IPS DF 4.7 (cell line): Measurements from ENCODE around the gene NUDT8.
"Not testable (repeated sequence)": the region's sequence is repeated elsewhere in the genome, so short reads cannot be mapped to it uniquely, and the experiment has no call there.

ENCODE experiments used
- DNase-seq: peaks from one replicate; pipeline ENCODE4 v3.0.0-alpha.2; 2013; ENCODE audit warnings: low spot score; ENCODE audit errors: extremely low read depth

NUDT8 gene

DNA sequence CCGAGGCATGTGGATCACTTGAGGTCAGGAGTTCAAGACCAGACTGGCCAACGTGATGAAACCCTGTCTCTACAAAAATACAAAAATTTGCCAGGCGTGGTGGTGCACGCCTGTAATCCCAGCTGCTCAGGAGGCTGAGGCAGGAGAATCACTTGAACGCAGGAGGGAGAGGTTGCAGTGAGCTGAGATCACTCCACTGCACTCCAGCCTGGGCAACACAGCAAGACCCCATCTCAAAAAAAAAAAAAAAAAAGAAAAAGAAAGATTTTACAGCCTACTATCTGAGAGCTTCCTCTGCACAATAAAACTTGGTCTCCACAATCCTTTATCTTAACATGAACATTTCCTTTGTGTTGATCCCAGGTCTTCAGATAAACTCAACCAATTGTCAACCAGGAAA, 31.0 kb upstream of the NUDT8 start:
- DNase-seq = not testable (repeated sequence)

GRCh38 chr11:67659651-67660165, 30.0 kb upstream of the NUDT8 start:
- DNase-seq = not testable (repeated sequence)

DNA sequence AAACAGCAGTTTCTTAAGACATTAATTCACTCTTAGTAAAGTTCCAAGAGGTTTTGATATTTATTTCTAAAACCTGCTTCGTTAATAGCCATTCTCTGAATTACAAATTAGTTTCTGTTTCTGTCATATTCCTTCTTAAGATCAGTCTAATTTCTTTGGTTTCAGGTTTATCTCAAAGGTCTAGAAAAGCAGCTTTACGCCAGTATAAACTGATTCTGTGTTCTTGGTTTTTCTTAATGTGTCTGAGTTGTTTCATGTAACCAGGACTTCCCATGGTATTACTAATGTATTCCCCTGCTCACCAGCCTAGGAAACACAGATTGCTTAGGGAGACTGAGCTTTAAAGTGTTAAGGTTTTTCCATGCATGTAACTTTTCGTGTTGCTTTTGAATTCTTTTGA, 27.6 kb upstream of the NUDT8 start:
- DNase-seq = no peak

DNA sequence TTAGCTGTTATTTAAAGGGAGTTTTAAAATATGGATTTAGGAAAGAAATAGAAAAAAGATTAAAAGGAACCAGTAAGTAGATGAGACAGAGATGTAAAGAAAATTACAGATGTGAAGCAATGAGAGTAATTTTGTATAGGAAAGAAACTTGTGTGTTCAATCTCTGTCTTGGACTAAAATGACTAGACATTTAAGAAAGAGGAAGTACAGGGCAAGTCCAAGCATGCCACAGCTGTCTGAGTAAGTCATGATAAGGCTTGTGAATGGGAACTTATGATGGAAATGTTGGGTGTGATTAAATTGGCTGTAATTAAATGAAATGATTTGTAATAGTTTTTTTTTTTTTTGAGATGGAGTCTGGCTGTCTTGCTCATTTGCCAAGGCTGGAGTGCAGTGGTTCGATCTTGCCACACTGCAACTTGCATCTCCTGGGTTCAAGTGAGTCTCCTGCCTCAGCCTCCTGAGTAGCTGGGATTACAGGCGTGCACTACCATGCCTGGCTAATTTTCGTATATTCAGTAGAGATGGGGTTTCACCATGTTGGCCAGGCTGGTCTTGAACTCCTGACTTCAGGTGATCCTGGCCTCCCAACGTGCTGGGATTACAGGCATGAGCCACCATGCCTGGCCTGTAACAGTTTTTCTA, 26.7 kb upstream of the NUDT8 start:
- DNase-seq = no peak

DNA sequence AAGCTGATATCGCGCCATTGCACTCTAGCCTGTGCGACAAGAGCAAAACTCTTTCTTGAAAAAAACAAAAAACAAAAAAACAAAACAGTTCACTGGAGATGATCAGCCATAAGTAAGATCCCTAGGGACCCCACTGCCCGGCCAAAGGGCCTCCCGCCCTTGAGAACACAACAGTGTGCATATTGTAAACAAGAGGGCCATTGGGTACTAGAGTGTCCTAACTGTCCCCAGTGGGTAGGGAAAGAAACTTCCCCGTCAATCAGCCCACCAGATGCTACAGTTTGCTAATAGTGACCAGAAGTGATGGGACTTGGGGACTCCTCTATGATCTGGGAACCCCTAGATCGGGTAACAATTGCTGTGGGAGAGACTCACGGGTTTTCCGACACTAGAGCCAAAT, 24.5 kb upstream of the NUDT8 start:
- DNase-seq = no peak

DNA sequence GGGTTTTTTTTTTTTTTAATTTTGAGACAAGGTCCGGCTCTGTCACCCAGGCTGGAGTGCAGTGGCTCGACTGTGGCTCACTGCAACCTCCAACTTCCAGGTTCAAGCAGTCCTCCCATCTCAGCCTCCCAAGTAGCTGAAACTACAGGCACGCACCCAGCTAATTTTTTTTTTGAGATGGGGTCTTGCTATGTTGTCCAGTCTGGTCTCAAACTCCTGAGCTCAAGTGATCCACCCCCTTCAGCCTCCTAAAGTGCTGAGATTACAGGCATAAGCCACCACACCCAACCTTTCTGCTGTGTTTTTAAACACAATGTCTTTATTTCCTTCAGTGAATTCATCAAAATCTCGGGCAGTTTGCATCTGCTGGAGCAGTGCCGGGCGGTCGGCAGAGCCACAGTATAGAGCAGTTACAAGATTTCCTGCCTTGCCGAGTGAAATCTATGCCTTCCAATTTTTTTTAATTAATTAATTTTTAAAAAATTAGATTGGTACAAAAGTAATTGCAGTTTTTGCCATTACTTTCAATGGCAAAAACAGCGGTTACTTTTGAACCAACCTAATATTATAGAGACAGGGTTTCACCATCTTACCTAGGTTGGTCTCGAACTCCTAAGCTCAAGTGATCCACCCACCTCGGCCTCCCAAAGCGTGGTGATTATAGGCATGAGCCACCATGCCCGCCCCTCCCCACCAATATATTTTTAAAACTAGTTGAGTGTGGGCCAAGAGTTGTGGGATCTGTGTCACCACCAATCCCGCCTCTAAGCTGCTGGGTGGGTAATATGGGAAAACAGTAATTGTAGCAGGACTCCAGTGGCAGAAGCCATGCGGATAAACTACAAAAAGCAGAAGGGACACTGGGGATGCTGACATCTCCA, 23.5 kb upstream of the NUDT8 start:
- DNase-seq = no peak

DNA sequence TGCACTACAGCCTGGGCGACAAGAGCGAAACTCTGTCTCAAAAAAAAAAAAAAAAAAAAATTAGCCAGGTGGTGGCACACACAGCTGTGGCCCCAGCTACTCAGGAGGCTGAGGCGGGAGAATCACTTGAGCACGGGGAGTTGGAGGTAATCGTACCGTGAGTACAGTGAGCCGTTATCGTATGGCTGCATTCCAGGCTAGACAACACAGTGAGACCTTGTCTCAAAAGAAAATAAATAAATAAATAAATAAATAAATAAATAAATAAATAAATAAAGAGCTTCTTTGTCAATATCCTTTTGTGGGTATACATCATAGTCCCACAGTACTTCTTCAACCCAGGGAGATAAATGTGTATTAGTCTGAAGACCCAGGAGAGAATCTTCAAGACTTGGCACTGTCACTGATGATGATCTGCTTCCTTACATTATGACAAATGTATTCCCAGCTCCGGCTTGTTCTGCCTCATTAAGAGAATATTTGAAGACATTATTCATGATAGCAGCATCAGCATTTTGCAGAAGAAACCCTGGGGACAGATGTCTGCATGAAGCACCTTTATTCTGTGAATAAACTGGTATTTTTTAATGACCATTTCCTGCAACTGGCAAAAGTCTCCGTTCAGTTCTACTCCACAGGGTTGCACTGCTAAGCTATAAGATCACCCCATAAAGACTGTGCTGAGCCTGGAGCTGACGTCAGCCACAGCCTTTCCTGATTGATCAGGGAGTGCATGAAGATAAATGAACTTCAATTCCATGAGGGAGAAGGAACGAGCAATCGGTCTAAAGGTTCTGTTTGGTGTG, 22.4 kb upstream of the NUDT8 start:
- DNase-seq = no peak

- DNase-seq = no peak
Measured at GRCh38 chr11:67649634-67650510, 20.1 kb upstream of the NUDT8 start.

DNA sequence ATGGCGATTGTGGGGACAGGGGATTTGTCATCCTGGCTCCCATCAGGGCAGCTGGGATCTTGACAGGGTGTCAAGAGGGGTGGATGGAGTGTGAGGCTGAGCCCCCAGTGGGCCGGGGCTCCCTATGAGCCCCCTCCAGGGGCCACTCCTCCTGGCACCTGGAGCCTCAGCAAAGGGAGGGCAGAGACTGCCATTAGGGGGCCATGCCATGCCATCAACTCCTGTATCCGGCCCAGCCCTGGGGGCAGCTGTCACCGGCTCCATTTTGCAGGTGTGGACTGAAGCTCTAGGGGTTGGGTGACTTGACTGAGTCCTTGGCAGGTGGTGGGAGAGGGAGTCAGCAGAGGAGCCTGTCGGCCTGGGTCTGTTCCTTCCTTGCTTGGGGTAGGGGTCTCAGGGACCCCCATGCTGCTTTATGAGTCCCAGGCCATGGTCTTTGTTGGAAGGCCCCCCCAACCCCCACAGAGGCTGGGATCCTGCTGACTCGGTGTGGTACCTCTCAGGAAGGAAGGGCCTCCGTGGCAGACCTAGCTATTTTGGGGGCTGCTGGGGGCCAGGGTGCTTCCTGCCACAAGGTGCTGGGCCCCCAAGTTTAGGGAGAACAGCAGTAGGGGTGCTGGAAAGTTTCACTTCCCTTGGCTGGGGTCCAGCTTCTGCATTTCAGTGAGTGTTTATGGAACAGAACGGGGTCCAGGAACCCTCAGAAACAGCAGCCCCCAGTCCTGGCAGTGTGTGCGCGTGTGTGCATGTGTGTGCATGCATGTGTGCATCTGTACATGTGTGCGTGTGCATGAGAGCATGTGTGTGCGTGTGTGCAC, 19.3 kb upstream of the NUDT8 start:
- DNase-seq = no peak

- no peak for DNase-seq
Measured at GRCh38 chr11:67648140-67648795, 18.5 kb upstream of the NUDT8 start.

DNA sequence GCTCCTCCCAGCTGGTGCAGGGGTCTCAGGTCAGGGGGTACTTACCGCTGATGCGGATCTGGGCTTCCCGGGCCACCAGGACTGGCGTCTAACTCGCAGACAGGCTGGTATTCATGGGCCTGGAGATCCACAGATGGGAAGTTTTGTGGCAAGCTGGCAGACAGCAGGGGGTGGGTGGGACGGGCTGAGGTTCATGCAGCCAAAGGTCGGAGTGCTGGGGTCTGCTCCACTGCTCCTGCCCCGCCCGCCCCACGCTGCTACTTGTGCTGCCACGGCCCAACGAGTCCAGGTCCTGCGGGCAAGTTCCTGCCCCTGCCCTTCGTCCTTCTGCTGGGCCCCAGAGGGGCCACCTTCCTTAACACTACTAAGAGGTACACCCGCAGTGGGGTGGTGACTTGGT, 17.7 kb upstream of the NUDT8 start:
- no peak for DNase-seq

DNA sequence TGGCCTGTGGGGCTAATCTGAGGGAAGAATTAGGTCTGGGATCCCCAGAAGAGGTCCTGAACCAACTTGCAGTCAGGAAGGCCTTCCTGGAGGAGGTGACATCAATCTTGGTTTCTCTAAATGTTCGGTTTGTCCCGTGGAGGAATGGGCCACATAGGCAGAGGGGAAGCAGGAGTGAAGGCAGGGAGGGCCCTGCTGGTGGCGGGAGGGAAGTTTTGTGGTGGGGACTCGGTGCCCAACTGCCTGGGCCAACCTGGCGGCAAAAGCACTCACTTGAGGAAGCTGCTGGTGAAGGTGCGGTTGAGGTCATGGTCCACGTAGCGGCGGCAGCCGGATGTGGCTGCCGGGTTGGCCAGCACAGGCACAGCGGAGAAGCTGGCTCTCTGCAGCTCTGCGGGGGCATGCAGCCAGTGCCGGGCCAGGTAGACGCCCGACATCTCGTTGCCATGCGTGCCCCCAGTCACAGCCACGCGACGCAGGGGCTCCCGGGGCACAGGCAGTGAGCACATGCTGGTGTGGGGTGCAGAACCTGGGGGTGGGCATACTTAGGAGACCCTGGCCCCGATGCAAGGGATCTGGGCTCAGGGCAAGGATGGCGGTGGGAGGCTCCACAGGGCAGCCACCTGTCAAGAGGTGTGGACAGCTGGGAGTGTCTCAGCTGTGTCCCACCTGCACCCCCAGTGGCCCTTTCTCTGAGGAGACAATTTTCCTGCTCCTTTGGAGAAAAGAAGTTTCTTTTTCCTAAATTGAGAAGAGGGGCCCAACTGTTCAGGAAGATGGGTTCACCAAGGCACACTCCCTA, 17.0 kb upstream of the NUDT8 start:
- no peak for DNase-seq

DNA sequence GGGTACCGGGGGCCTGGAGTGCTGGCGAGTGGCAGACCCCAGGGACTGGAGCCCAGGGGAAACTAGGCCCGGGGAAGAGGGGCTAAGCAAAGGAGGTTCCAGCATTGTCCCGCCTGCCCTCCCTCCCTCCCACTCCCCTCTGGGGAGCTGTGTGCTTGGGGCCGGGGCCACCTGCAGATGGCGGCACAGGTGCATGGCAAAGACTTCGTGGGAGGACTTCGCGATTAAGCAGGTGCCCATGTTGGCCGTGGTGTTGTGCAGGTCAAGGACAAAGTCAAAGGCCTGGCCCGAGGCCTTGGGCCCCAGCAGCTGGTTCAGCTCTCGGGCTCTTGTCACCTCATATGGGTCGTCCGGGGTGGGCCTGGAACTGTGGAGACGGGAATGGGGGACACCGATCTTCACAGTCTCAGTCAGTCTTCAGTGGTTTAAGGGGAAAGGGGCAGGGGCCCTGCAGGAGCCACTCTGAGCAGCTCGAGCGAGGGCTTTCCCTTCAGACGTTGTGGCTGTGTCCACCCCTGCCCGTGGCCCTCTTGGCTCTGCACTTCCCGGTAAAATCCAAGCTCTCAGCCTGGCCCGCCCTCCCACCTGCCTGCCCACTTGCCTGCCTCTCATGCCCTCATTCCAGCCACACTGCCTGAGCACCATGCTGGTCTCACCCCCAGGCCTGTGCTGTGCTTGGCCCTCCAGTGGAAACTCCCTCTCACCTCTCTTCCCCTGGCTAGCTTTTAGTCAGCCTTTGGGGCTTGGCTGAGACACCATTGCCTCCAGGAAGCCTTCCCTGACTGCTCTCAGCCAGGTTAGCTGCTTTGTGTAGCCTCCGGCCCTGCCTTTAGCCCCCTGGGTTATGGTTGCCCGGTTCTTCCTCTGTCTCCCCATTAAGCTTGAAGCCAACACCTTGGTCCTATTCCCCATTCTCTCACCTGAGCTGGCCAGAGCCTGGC, 16.1 kb upstream of the NUDT8 start:
- no peak for DNase-seq

DNA sequence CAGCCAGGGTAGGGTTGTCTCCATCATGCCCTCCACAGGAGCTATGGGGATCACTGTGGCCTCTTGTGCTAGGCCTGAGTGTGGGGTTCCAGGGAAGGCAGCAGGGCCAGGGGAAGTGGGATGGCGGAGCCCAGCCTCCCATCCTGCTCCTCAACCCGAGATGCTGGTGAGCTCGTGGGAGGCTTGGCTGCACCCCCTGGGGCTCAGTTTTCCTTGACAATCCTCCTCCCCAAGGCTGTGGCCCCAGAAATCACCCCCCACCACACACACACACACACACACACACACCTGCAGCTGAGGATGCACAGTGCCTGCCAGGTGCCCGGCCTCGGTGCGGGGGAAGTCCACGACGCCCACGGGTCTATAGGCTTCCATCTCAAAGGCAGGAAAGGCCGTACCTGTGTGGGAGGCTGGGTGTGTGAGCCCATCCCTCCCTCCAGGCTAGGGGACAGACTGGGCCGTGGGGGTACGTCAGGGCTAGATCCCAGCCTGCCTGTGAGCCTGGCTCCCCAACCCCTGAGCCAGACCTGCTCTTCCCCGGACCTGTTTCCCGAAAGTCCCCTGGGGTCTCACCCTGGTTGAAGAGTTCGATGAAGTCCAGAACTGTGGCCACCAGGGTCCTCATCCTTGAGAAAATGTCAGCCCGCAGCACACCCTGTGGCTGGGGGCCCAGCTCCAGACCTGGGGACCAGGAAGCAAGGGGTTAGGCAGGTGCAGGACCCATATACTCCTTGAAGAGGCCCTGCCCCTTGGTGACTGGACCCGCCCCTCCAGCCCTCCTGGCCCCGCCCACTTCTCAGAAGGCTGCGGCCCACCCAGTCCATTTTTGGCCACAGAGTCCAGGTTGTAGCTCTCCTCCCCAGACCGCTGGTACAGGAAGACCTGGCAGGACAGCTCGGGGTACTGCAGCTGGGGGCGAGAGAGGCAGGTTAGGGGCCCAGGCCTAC, 15.0 kb upstream of the NUDT8 start:
- no peak for DNase-seq

- DNase-seq = no peak
Measured at GRCh38 chr11:67644042-67644441, 14.3 kb upstream of the NUDT8 start.
